Fibroblast of villous mesenchyme (primary cell): ENCODE results near the gene CCSER2. TPM values are rescaled to one million over a fixed set of nuclear protein-coding genes. Genes with fewer than 3 reads are reported as not detected.
A peak's percentile ranks its signal among the peaks of the same experiment; 100 is the strongest.

ENCODE experiments used
- DNase-seq: peaks from one replicate; pipeline ENCODE4 v3.0.0-alpha.2; 2010; ENCODE audit warnings: low read depth
- H3K4me3 ChIP-seq: 2 replicates; pipeline ENCODE4 v1.5.1; 2011; ENCODE audit warnings: low read depth, mild to moderate bottlenecking, low read length
- CTCF ChIP-seq: IDR thresholded peaks from 2 replicates; pipeline ENCODE4 v1.5.1; 2012; ENCODE audit warnings: low read depth, mild to moderate bottlenecking, low read length; ENCODE audit not compliant: insufficient read depth
- total RNA-seq: library from RNA; depleted of rRNA; stranded (reverse); fragments of >200 nt; gene quantifications from 2 replicates; pipeline ENCODE4 v1.2.3, GENCODE V29; 2012

CCSER2 gene
- total RNA-seq, 1 donor: 48.4 TPM

- H3K4me3 ChIP-seq: no peak overlapping the region
- DNase-seq: no peak
- no peak for TF ChIP-seq CTCF
Measured at GRCh38 chr10:84531396-84531795, 203.0 kb downstream of the CCSER2 start.

GRCh38 chr10:84534168-84534567, 205.8 kb downstream of the CCSER2 start:
- no peak for DNase-seq
- no peak overlapping the region for H3K4me3 ChIP-seq
- peak; percentile 51 for TF ChIP-seq CTCF

DNA sequence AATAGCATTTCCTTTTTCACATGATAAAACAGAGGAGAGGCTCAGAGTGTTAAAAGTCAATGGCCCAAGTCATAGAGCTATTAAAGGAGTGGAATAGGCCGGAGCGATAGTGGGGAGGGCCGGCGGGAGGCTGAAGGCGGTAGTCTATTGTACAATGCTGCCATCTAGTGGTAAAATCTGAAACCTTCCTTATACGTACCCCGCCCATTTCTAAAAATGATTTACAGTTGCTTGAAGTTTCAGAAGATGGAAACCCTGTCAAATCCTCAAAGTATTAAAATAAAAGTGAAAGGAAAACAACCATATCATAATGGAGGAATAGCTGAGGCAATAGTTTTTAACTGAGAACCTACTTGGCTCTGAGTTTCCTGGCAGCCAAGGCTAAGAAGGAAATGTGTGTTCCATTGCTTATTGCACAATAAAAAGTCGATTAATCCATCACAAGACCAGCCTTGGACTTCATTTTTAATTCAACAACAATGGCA, 209.1 kb downstream of the CCSER2 start:
- DNase-seq: peak; percentile 66
- H3K4me3 ChIP-seq: no peak overlapping the region
- TF ChIP-seq CTCF: peak; percentile 61

GRCh38 chr10:84538036-84538435, 209.6 kb downstream of the CCSER2 start:
- no peak for TF ChIP-seq CTCF
- DNase-seq: no peak

DNA sequence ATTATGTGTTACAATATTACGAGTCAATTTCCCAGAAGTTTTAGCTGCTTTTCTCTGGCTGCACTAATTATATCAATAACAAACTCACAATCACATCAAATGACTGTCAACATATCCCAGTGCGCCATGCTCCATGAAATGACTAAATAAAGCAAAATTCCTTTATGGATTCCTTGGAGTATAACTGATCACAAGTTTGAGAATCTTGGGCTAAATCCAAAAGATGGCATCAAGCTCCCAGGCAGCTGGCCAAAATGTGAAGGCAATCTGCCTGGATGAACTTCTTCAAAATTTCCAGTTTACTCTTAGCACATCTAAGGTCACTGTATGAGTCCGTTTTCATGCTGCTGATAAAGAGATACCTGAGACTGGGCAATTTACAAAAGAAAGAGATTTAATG, 210.8 kb downstream of the CCSER2 start:
- DNase-seq: no peak
- TF ChIP-seq CTCF: no peak
- no peak overlapping the region for H3K4me3 ChIP-seq

More at GRCh38 chr10:84538036-84538435, 209.6 kb downstream of the CCSER2 start:
- H3K4me3 ChIP-seq: no peak overlapping the region

GRCh38 chr10:84540022-84540616, 211.7 kb downstream of the CCSER2 start:
- TF ChIP-seq CTCF: no peak
- DNase-seq: peak; percentile 56
- peak overlapping the region; percentile 52 for H3K4me3 ChIP-seq

DNA sequence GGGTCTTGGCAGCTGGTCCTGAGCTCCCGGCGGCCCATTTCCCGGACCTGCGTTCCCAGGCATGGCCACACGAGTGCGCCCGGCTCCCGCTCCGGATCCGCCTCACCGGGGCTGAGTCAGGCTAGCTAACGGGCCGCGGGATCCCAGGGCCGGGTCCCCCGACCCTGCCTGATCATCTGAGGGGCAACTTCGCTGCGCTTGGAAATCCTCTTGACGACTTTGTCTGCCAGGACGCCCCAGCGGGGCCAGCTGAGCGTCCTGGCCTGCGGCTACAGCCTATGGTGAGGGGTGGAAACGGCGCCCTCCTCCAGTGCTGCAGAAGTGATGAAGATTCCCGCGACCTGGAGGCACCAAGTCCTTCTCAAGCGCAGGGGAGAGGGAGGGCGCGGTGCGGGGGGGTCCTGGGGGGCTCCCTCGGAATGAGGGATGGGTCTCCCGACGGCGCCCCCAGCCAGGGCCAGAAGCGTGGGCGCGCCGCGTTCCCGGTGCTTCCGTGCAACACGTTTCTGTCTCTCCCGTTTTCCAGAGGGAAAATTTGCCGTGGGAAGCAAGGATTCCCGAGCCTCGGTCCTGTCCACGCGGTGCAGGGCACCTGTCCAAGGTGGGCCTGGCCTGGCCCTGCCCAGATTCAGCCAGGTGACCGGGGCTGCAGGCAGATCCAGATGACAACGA, 212.4 kb downstream of the CCSER2 start:
- TF ChIP-seq CTCF: peak; percentile 82
- peak; percentile 45 for DNase-seq
- H3K4me3 ChIP-seq: peak overlapping the region; percentile 52
